ENCODE data around the gene ETV4.

- TF ChIP-seq CTCF (conservative IDR thresholded peaks at IDR 0.05; ENCODE audit: low read depth, low read length) (no peak), EZH2 (IDR thresholded peaks at IDR 0.05; ENCODE audit: low read length, unreplicated experiment) (no peak), EZH2phosphoT487 (IDR thresholded peaks at IDR 0.05; ENCODE audit: borderline replicate concordance, low read length) (no peak)
Measured at GRCh38 chr17:43570518-43570928, 24.4 kb upstream of the ETV4 start.
